Kidney (tissue), 22 donors: ENCODE measurements around the gene GATA3. TPM values are rescaled to one million over a fixed set of nuclear protein-coding genes. Genes with fewer than 3 reads are reported as not detected.

Source experiments
- DNase-seq, 5 donors: peaks; one replicate each; pipeline ENCODE4 v3.0.0-alpha.2; 2013 to 2020
- FAIRE-seq: peaks from 2 replicates; lab custom pipeline; 2012; peaks lifted over from hg19 to GRCh38; lab: Jason Lieb, UNC
- H3K27ac ChIP-seq, 2 donors: one replicate each; pipeline ENCODE4 v1.7.0; 2013; ENCODE audit warnings: low read depth in 2 of 2, low read length in 2 of 2, inconsistent platforms in 1 of 2
- H3K27me3 ChIP-seq: one replicate; pipeline ENCODE4 v1.7.1; 2013; ENCODE audit warnings: low read length, inconsistent platforms; ENCODE audit not compliant: control insufficient read depth, insufficient read depth
- H3K36me3 ChIP-seq, 3 donors: one replicate each; pipeline versions ENCODE4 v1.7.0 to v1.7.1; 2013; ENCODE audit warnings: low read length in 3 of 3, control low read depth in 1 of 3, inconsistent platforms in 1 of 3; ENCODE audit not compliant: insufficient read depth in 3 of 3, control insufficient read depth in 2 of 3
- H3K4me1 ChIP-seq, 3 donors: one replicate each; pipeline versions ENCODE4 v1.7.0 to v1.7.1; 2013; ENCODE audit warnings: low read length in 3 of 3, inconsistent platforms in 1 of 3, low read depth in 1 of 3; ENCODE audit not compliant: control insufficient read depth in 2 of 3, insufficient read depth in 2 of 3
- H3K4me3 ChIP-seq, 3 donors: one replicate each; pipeline versions ENCODE4 v1.7.0 to v1.8.1; 2013; ENCODE audit warnings: low read length in 3 of 3, control low read depth in 1 of 3, inconsistent platforms in 1 of 3
- H3K9ac ChIP-seq, 3 donors: one replicate each; pipeline versions ENCODE4 v1.7.0 to v1.7.1; 2013; ENCODE audit warnings: low read length in 3 of 3, control low read depth in 1 of 3, inconsistent platforms in 1 of 3
- H3K9me3 ChIP-seq, 3 donors: one replicate each; pipeline versions ENCODE4 v1.7.0 to v1.7.1; 2013; ENCODE audit warnings: low read length in 3 of 3, control low read depth in 1 of 3, inconsistent platforms in 1 of 3; ENCODE audit not compliant: control insufficient read depth in 2 of 3, insufficient read depth in 1 of 3
- CTCF ChIP-seq: IDR thresholded peaks from 3 replicates; pipeline ENCODE4 v1.5.1; 2012; ENCODE audit warnings: mild to moderate bottlenecking, moderate library complexity, borderline replicate concordance; ENCODE audit not compliant: insufficient read depth; ENCODE audit errors: extremely low read depth
- intact Hi-C: fragments of 100-400 bp; cut with DNase I; formaldehyde crosslinking; loops from one replicate; pipeline ENCODE4 v1.11.1; 2022
- long read RNA-seq, 10 donors: library from polyadenylated mRNA in 1 of 10; unstranded in 1 of 10; transcript quantifications; one replicate each; pipeline ENCODE4 v2.0.0 and lab custom pipeline, GENCODE V29; 2021 to 2026
- polyA plus RNA-seq: library from polyadenylated mRNA; stranded (reverse); fragments of 350-450 nt; fragmentation: Illumina TruSeq; extraction: RNeasy Lipid Tissue Mini Kit (QIAGEN cat#74804); gene quantifications from one replicate; pipeline ENCODE4 v1.2.3, GENCODE V29; 2014; ENCODE audit warnings: low read depth, low replicate concordance; ENCODE audit not compliant: insufficient read depth
- total RNA-seq: library from RNA; stranded (reverse); fragmentation: NEBNext Ultra II Directional; extraction: Animal tissue kit (Norgen Biotek cat#: 25700); gene quantifications from one replicate; pipeline ENCODE4 v1.2.1, GENCODE V29; 2021
- donor health status: control.
- donor health status: control.
- donor health status: control.
- donor health status: control.
- donor health status: control.
- donor health status: DM: yes; HTN: yes; CAD: no.
- donor health status: Normal renal cell carcinoma (clear cell type).

The GATA3 gene
- total RNA-seq, result 23.5 TPM
- polyA plus RNA-seq, result 45.9 TPM
- long read RNA-seq, donor 1, transcript GATA3-205 (2 exons, 748 nt), result major isoform, 9 of 106 reads
- long read RNA-seq, donor 1, transcript GATA3-202 (6 exons, 3,123 nt), result minor isoform, 6 of 106 reads
- long read RNA-seq, donor 1, partial matches to known transcripts, result 90 of 106 reads
- long read RNA-seq, donor 1, other reads (novel, unspliced or antisense), result 0 of 106 reads
- long read RNA-seq, donor 2, transcript GATA3-202 (6 exons, 3,123 nt), result major isoform, 8 of 32 reads
- long read RNA-seq, donor 2, partial matches to known transcripts, result 20 of 32 reads
- long read RNA-seq, donor 2, other reads (novel, unspliced or antisense), result 0 of 32 reads
- long read RNA-seq, donor 3, transcript GATA3-201 (6 exons, 2,650 nt), result minor isoform, 6 of 96 reads
- long read RNA-seq, donor 3, transcript GATA3-202 (6 exons, 3,123 nt), result major isoform, 13 of 96 reads
- long read RNA-seq, donor 3, partial matches to known transcripts, result 74 of 96 reads
- long read RNA-seq, donor 3, other reads (novel, unspliced or antisense), result 0 of 96 reads
- long read RNA-seq, donor 4, transcript GATA3-202 (6 exons, 3,123 nt), result major isoform, 23 of 40 reads
- long read RNA-seq, donor 4, partial matches to known transcripts, result 15 of 40 reads
- long read RNA-seq, donor 4, other reads (novel, unspliced or antisense), result 0 of 40 reads
- long read RNA-seq, donor 5, result 0 reads
- long read RNA-seq, donor 6, partial matches to known transcripts, result 32 of 35 reads
- long read RNA-seq, donor 6, other reads (novel, unspliced or antisense), result 0 of 35 reads
- long read RNA-seq, donor 7, partial matches to known transcripts, result 28 of 39 reads
- long read RNA-seq, donor 7, other reads (novel, unspliced or antisense), result 7 of 39 reads
- long read RNA-seq, donor 8, transcript GATA3-202 (6 exons, 3,123 nt), result major isoform, 5 of 144 reads
- long read RNA-seq, donor 8, partial matches to known transcripts, result 136 of 144 reads
- long read RNA-seq, donor 8, other reads (novel, unspliced or antisense), result 0 of 144 reads
- long read RNA-seq, donor 9, partial matches to known transcripts, result 19 of 23 reads
- long read RNA-seq, donor 9, other reads (novel, unspliced or antisense), result 0 of 23 reads
- long read RNA-seq, donor 10, transcript GATA3-202 (6 exons, 3,123 nt), result major isoform, 5 of 78 reads
- long read RNA-seq, donor 10, partial matches to known transcripts, result 71 of 78 reads
- long read RNA-seq, donor 10, other reads (novel, unspliced or antisense), result 0 of 78 reads

- Histone ChIP-seq H3K36me3 (no peaks in the 10 kb centered on the region), H3K9ac (peak within 1 kb of the TSS; percentile 36 to 69 (median 61)), H3K4me3 (peak within 1 kb of the TSS; percentile 68 to 88 (median 75)), H3K27ac (peak within 1 kb of the TSS; percentile 71 to 89), H3K4me1 (peaks cover 0 to 13% (median 0%) of the 10 kb centered on the region in 3 donors), H3K27me3 (peaks cover 31% of the 10 kb centered on the region), H3K9me3 (no peaks in the 10 kb centered on the region)
- peak; percentile 87 to 94 (median 92) for DNase-seq
- no peak for TF ChIP-seq CTCF
- intact Hi-C loops, result no loop called here
- FAIRE-seq, result no peak
Measured at GRCh38 chr10:8054494-8055407, at the start of gene GATA3. Gene GATA3, plus strand, starts transcription at chr10:8054688. Its CDS starts 968 bp downstream, at chr10:8055656.

- no peak for FAIRE-seq
- no peaks in the 10 kb centered on the region for H3K27me3 ChIP-seq
Measured at GRCh38 chr10:8006274-8006999, 48.1 kb upstream of the GATA3 start.

More at GRCh38 chr10:8006274-8006999, 48.1 kb upstream of the GATA3 start:
- Histone ChIP-seq H3K36me3 (peaks cover 0 to 7% (median 6%) of the 10 kb centered on the region in 3 donors), H3K4me1 (no peaks in the 10 kb centered on the region), H3K9me3 (peaks cover 0 to 3% (median 0%) of the 10 kb centered on the region in 3 donors), H3K9ac (no peak overlapping the region), H3K27ac (no peak overlapping the region), H3K4me3 (no peak overlapping the region)
- TF ChIP-seq CTCF, result no peak
- DNase-seq, result no peak
- intact Hi-C loops, result no loop called here
